ENCODE results near the gene CLRN1.
"Not testable (repeated sequence)": the region's sequence is repeated elsewhere in the genome, so short reads cannot be mapped to it uniquely, and the experiment has no call there.

Gene CLRN1, protein sequence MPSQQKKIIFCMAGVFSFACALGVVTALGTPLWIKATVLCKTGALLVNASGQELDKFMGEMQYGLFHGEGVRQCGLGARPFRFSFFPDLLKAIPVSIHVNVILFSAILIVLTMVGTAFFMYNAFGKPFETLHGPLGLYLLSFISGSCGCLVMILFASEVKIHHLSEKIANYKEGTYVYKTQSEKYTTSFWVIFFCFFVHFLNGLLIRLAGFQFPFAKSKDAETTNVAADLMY

DNA sequence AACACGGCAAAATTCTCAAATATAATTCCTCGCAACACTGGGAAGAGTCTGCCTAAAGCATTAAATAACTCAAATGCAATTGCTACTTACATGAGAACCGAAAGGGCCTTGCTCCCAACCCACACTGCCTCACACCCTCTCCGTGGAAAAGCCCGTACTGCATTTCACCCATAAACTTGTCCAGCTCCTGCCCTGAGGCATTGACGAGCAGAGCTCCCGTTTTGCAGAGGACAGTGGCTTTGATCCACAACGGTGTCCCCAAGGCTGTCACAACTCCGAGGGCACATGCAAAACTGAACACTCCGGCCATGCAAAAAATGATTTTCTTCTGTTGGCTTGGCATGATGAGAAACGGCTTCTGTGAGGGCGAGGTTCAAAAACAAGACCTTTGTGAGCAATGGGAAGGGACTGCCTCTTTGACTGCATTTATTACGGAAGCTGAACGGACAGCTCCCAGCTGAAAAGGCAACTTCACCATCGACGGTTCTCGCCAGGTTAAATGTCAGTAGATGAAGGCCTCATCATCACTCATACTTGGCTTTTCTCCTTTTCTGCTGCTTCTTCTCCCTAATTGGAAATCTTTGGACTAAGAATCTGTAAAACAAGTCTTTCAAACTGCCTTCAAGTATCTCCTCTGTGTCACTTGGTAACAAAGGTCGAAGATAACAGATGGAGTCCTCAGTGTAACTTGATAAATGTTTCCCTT, at the start of gene CLRN1:
Gene CLRN1 (minus strand): TSS at position 362 of the 706 bp plus-strand sequence. CDS start 19 bp downstream, at position 343.
- DNase-seq = no peak
- ATAC-seq = no peak

DNA sequence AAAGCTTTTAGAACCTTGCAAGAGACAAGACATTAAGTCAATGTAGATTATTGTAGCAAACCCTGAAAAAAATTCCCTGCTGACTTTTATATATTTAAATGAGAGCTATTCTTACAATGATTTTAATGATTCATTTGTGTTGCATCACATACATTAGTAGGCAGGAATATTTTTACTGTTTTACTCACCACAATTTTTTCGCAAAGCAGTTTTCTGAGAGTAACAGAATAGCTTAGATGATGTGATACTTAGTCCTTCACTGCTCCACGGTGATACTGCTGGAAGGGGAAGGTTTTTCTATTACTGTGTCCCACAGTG, 43.9 kb upstream of the CLRN1 start:
- ATAC-seq (no peak), DNase-seq (no peak)

DNA sequence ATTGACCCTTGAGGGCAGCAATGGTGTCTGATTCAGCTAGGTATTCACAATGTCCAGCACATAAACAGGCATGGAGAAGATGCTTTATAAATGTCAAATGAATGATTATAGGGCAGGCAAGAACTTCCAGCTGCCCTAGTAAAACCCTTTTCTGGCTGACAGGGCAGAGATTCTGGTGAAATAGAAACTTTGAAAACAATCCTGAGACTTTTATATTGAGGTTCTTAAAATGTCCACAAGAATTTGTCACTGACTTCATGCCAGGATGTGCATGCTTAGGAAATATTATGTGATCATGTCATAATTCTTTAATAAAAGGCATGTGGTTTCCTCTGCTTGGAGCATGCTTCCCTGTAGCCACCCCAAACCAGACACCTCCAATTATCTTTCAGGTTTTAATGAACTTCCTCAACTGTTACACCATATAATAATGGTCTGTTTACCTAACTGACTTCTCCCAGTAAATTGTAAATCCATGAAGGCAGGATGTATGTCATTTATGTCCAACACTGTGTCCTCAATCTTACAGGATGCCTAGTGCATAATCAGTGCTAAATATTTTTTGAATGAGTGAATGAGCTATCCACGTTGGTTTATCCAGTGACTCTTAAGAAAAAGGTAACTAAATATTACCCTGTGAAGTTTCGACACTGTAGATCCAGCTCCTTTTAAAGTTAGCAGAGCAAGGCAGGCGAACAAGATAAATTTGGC, 43.4 kb upstream of the CLRN1 start:
- DNase-seq (no peak), ATAC-seq (no peak)

DNA sequence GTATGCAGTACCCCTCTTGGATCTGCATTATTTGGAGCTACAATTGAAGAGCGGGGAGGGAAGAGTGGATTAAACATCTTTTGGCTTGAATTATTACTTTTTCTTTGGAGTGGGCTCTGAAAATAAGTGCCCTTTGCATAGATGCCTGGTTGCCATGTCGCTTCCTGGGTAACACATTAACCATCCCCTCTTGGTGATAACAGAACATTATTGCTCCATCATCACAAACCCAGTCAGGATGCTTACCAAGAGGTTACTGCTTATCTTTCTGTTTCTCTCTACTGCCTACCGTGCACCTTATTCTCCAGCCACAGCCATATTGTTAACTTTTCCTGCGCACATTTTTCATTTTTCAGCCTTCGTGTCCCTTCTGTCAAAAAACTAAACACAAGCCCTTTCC, 42.7 kb upstream of the CLRN1 start:
- DNase-seq = no peak
- ATAC-seq = no peak

DNA sequence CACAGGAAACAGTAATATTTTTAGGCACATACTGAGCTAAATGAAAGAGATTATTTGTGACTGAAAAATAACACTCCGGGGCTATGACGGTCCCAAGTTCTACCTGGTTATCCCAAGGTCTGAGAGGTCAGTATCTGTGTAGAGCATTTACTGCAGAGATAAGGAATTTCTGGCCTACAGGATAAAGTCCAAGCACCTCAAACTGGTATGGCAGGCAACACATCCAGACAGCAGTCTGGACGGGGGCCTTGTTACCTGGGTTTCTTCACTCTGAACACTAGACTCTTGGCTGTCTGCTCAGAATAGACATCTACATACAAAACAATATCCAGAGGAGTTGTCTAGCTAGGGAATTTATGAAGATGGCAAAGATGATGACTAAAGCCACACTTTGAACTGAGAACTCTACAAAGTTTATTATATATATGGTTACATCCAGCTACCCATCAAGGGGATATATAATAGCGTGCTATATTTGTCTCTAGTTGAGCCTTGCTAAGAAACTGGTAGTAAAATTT, 42.0 kb upstream of the CLRN1 start:
- ATAC-seq = no peak
- no peak for DNase-seq

DNA sequence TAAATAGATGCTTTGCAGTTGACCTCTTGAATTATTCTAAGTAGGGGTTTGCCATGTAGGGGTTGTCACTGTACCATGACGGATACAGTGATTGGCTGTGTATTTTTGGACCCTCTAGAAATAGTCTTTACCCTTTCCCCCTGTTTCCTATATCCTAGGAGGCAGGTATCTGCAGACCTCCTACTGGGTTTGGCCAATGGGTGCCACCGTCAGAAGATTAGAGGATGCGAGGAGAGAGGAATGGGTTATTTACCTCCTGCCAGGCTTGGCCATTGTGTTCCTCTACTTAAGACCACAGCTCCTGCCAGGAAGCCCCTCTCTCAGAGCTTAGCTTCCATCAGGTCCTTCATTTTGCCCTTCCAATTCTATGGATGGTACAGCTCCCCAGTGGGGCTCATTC, 40.2 kb upstream of the CLRN1 start:
- no peak for ATAC-seq
- DNase-seq = no peak

DNA sequence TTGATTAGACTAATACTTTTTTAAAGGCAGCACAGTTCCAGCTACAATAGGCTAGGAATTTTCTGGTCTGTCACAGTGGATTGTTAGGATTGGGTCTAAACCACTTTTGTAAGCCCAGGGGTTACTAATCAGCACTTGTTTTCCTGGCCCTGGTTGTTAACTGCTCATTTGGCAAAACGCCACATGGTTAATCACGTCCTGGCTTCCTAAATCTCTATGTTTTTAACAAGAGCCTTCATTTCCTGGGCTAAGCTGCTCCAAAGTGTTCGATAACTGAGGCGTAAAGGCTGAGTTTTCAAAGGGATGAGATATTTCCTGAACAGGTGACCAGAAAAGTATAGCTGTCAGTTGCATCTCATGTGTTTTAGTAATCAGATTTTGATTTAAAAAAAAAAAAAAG, 38.9 kb upstream of the CLRN1 start:
- no peak for DNase-seq
- ATAC-seq = no peak

DNA sequence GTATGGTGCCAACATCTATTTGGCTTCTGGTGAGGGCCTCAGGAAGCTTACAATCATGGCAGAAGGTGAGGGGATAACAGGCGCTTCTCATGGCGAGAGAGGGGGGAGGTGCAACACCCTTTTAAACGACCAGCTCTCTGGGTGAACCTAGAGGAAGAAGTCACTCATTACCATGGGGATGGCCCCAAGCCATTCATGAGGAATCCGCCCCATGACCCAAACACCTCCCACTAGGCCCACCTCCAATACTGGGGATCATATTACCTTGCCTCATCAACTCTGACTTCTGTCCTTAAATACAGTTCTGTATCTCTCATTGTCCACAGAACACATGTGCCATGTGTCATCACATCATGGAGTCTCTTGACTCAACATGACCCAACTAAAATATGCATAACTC, 37.5 kb upstream of the CLRN1 start:
- no peak for ATAC-seq
- no peak for DNase-seq

DNA sequence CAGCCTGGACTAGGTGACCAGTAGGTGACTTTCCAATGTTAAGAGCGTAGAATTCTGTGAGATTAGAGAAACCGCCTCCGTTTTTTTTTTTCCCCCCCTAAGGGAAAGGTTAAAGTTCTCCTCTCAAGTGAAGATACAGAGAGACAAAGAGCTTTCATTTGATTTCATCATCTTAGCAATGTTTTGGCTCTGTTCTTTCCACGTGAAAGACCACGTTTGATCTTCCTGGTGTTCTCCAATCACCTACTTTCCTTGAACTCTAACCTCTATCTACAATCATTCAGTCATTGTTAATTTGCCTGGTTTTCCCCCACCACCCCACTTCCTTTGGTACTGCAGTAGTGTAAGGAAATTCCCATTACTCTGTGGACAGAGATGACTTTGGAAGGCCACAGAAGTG, 36.9 kb upstream of the CLRN1 start:
- ATAC-seq = no peak
- DNase-seq = no peak

DNA sequence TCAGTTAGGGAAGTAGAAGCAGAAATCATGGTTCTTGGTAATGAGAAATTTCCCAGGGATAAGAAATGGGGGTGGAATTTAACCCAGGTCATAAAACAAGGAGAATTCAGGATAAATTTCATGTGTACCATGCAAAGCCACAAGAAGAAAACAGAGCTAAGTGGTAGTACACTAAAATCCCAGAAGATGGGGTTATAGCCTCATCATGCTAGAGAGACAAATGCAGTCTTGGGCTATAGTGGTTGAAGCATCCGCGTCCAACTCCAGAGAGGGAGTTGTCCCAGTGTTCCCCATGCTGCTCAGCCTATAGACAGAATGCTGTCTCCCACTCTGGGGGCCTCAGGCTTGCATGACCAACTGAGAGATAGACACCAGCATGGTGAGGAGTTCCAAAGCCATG, 36.2 kb upstream of the CLRN1 start:
- no peak for DNase-seq
- ATAC-seq = no peak

DNA sequence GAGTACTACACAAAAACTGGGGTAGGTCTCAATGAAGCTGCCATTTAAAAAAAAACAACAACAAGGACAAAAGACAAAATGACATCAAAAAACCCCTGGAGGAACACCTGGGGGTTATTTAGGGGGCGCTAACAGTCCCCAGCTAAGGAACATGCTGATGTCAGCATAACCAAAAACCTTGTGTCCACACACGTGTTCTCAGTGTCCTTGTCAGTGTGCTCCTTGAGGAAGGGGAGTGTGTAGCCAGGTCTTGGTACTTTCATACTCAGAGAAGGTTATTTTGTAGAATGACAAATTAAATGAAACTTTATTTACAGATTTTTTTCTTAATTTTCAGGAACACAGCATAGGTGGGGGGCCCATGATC, 31.2 kb upstream of the CLRN1 start:
- DNase-seq = no peak
- ATAC-seq = no peak

DNA sequence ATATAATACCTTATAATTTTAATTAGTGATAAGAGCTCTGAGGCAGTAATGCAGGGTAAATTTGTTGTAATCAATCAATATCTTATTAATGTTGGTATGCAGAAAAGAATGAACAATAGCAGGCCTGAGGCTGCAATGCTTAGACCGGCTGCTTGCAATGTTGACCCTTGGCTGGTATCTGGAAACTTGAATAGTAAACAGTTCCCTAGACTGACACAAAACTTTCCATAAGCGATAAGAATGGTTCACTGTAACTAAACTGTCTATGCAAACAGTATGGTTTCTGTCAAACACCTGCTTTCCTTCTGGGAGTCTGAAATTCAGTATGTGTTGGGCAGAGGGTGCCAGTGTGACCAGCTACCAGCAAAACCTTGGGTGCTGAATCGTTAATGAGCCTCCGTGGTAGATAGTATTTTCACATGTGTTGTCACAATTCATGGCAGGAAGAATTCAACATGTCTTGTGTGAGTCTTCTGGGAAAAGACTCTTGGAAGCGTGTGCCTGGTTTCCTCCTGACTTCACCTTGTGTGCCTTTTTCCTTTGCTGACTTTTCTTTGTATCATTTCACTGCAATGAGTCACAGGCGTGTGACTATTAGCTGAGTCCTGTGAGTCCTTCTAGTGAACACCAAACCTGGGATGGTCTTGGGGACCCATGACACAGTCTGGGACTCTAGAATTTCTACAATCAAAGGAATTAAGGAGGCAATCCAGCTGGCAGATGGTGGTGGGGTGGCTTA, 30.7 kb upstream of the CLRN1 start:
- ATAC-seq (no peak), DNase-seq (no peak)

DNA sequence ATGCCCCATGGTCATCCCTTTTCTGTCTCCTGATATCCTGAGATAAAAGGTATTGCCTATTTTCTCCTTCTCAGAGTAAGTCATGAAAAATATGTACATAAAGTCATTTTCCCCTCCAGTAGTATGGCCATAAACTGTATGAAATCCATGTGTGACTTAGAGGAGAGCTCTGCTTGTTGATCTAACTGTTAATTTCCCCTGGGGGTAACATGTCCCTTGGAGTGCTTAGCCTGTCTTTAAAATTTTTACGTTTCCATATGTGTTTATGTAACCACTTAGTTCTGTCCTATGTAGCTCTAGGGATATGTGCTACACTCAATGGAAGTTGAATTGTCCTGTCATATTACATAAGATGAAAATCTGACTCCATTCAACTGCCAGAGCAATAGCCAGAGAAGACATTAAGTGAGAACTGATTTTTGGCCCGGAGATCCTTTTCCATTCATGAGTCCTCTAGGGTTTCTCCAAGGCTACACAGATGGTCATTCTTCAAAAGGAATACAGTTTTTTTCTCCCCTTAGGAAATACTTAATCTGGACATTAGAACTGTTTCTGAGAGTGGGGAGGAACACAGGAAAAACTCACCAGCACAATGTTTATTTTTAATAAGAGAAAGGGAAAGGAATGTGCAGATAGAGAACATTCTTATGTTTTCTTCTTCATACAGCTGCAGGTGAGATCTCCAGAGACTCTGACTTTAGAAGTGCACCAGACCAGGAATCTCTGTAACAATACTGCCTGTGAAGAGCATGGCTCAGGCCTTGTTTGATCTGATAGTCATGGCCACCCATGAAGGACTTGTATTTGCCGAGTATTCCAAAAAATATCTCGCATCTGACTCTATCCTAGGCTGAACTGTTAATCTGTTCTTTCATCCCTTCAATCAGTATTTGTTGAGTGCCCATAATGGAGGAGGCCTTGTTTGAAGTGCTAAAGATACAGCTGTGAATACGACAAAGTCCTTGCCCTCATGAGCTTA, 29.8 kb upstream of the CLRN1 start:
- DNase-seq (no peak), ATAC-seq (no peak)

DNA sequence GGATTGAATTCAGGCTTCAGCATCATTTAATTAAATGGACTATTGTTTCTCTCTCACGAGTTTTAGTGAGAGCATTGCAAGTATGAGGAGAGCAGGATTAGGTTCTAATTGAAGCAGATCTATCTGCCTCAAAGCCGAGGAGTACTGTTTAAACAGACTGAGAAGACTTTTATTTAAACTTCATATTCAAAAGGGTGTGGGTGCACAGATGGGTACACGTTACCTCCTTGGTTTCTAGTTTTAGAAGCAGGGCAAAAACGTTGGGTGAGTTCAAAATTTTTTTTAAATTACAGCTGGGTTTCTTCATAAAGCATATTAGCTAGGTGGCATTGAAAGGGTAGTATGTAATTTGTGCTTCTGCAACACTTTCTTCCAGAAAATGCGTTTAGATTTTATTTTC, 26.5 kb upstream of the CLRN1 start:
- DNase-seq = no peak
- no peak for ATAC-seq

DNA sequence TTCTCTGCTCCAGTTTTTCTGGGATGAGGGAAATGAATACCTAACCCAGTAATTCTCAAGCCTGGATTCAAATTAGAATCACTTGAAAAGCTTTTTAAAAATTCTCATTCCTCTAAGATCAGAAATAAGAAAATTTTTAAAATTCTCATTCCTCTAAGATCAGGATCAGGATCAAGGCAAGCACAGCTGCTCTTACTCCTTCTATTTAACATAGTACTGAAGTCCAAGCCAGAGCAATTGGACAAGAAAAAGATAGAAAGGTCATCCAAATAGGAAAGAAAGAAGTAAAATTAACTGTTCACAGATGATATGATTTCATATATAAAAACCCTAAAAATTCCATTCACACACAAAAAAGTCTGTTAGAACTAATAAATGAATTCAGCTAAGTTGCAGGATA, 24.2 kb upstream of the CLRN1 start:
- no peak for DNase-seq
- ATAC-seq = no peak

DNA sequence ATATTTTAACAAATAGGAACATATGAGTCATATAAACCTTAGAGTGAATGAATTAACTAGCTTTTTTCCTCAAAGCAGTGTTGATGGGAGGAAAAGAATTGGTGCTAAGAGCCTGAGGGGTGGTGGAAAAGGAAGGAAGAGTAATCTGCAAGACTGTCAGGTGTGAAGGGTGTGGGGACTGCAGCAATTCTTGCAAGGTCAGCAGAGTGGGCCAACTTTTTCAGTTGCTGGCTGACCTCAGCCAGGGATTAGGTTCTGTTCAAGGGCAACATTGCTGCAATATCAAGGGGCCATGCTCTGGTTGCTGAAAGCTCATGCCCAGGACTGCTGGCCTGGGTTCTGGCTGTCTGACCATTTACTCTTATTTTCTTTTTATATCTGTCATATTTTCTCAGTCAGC, 23.0 kb upstream of the CLRN1 start:
- DNase-seq (no peak), ATAC-seq (no peak)

DNA sequence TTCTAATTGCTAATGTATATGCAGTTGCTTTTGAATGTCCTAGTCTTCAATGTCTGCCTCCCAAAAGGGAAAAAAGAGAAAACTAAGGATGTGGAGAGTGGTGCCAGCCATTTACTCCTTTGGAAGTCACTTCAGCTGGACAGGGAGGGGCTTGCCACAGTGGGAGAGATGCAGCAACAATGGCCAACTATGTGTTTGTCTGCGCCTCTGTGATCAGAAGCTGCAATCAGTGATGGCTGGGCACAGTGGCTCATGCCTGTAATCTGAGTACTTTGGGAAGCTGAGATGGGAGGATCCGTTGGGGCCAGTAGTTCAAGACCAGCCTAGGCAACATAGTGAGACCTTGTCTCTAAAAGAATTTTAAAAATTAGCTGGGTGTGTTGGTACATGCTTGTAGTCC, 16.7 kb upstream of the CLRN1 start:
- ATAC-seq = no peak

DNA sequence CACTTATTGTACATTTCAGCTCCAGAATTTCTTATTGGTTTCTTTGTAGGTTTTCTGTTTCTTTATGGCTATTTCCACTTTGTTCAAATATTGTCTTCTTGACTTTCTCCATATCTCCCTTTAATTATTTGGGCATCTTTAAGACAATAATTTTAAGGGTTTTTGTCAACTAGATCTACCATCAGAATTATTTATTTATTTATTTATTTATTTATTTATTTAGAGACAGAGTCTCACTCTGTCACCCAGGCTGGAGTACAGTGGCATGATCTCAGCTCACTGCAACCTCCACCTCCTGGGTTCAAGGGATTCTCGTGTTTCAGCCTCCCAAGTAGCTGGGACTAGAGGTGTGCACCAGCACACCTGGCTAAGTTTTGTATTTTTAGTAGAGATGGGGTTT, 15.9 kb upstream of the CLRN1 start:
- DNase-seq, ATAC-seq: not testable (repeated sequence)

More for the DNA sequence above, 16.7 kb upstream of the CLRN1 start:
- no peak for DNase-seq

DNA sequence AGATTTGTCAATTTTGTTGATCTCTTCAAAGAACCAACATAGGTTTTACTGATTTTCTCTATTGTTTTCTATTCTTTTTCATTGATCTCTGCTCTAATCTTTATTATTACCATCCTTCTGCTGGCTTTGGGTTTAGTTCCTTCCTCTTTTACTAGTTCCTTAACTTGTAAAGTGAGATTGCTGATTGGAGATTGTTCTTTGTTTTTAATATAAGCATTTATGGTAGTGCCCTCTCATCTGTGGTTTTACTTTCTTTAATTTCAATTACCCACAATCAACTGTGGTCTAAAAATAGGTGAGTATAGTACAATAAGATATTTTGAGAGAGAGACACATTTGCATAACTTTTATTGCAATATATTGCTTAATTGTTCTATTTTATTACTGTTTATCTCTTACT, 13.2 kb upstream of the CLRN1 start:
- ATAC-seq (no peak), DNase-seq (no peak)

DNA sequence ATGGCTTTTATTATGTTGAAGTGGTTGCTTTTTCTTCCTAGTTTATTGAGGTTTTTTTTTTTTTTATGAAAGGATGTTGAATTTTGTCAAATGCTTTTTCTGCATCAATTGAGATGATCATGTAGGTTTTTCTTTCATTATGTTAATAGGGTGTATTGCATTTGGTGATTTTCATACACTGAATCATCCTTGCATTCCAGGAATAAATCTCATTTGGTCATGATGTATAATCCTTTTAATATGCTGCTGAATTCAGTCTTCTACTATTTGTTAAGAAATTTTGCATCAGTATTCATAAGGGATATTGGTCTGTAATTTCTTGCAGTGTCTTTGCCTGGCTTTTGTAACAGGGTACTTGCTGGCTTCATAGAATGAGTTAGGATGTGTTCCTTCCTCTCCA, 11.5 kb upstream of the CLRN1 start:
- ATAC-seq (no peak), DNase-seq (no peak)

DNA sequence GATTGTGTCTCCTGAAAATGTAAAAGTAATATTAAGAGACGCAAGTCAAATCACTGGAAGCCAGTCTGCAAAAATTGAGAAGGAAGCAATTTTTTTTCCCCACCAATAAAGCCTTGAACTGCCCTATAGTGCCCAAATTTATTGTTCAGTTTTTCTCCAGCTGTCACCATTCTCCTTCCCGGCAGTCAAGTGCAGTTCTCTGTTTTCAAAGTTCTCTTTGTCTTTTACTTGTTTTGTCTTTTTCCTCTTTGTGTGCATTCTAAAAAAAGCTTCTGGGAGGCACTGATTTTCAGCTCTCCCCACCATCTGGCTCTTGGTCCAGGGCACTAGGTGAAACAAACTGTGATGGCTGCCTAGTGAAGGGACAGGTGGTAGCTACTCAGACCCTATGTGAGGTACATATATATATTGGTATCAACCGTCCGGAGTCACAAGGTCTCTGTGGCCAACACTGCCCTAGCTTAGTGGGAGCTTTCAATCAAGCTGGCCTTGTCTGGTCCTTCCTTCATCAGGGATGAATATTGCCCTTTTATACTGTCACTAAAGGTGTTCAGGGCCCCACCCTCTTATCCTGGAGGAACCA, 6.1 kb upstream of the CLRN1 start:
- DNase-seq = no peak
- ATAC-seq = no peak
